T-helper 22 cell (primary cell): ENCODE data around the gene OR8B3.

Experiments
- DNase-seq: peaks from one replicate; pipeline ENCODE4 v3.0.0-alpha.2; 2020; ENCODE audit warnings: low read depth

The OR8B3 gene

DNA sequence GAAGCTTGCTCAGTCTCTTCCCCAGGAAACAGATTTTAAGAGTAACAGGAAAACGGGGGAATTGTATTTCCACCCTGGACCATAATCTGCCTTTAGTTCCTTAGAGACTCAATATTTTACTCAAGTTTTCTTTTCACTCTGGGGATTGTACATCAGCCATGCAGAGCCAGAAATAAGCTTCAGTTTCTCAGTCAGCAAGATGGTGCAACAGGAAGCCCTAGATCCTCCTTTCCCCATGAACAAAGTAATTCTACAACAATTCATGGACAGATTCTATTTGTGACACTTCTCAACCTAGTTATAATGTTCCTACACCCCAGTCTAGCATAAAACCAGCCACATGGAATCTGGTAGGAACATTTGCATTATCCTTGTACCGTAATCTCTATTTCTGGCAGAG lies 39.3 kb downstream of the OR8B3 start:
- DNase-seq, result no peak

DNA sequence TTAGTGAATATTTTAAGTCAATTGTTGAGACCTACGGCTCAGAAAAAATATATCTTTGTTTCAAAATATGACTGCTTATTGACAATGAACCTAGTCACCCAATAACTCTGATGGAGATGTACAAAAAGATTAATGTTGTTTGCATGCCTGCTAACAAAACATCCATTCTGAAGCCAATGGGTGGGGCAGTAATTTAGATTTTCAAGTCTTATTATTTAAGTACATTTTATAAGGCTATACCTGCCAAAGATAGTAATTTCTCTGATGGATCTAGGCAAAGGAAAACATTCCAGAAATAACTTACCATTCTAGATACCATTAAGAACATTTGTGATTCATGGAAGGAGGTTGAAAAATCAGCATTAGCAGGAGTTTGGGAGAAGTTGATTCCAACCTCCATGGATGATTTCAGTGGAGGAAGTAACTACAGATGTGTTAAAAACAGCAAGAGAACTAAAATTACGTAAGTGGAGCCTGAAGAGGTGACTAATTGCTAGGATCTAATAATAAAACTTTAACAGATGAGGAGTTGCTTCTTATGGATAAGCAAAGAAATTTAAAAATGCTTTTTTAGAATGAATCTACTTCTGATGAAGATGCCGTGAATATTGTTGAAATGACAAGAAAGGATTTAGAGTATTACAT lies 52.4 kb downstream of the OR8B3 start:
- DNase-seq, result no peak
